IMR-90 (cell line): ENCODE data around the gene TCHP. TPM values are rescaled to one million over a fixed set of nuclear protein-coding genes. Genes with fewer than 3 reads are reported as not detected.

Experiments
- ATAC-seq: fragments of 200-7000 bp; cut with Tn5 transposase; 2 replicates; pipeline ENCODE4 v1.9.1; 2020; ENCODE audit warnings: low read depth, mild to moderate bottlenecking, moderate library complexity
- BruUV-seq: library from RNA; stranded (reverse); fragments of 400-500 nt; replicated peaks from 2 replicates; lab custom pipeline; 2021; lab: Mats Ljungman, UMichigan
- CTCF ChIA-PET: fragments of 300-600 bp; formaldehyde crosslinking; extraction: SDS; loops from one replicate; lab custom pipeline; 2021; ENCODE audit warnings: antibody characterized with exemption; lab: Yijun Ruan, JAX
- POLR2A ChIA-PET: fragments of 300-600 bp; sonication (Branson Sonifier 250); formaldehyde crosslinking; loops from one replicate; lab custom pipeline; 2022; ENCODE audit warnings: antibody characterized with exemption; ENCODE audit not compliant: unreplicated experiment; lab: Charles Lee
- DNase-seq: peaks from one replicate; pipeline ENCODE4 v3.0.0; 2013
- H2AFZ ChIP-seq: replicated peaks from 2 replicates; pipeline ENCODE3; 2013; ENCODE audit warnings: low read length, mild to moderate bottlenecking; ENCODE audit not compliant: poor library complexity
- H2AK5ac ChIP-seq: 2 replicates; pipeline ENCODE4 v1.6.1; 2013; ENCODE audit warnings: low read depth, low read length, inconsistent platforms
- H2AK9ac ChIP-seq: replicated peaks from 2 replicates; pipeline ENCODE3; 2013; ENCODE audit warnings: mild to moderate bottlenecking, low read depth, low read length, moderate library complexity; ENCODE audit not compliant: poor library complexity
- H2BK120ac ChIP-seq: 2 replicates; pipeline ENCODE4 v1.6.1; 2013; ENCODE audit warnings: low read depth, low read length, inconsistent platforms
- H2BK15ac ChIP-seq: 3 replicates; pipeline ENCODE4 v1.6.1; 2013; ENCODE audit warnings: low read depth, low read length, inconsistent platforms
- H2BK20ac ChIP-seq: 2 replicates; pipeline ENCODE4 v1.6.1; 2013; ENCODE audit warnings: low read depth, mild to moderate bottlenecking, inconsistent platforms, low read length, moderate library complexity
- H2BK5ac ChIP-seq: 2 replicates; pipeline ENCODE4 v1.6.1; 2013; ENCODE audit warnings: mild to moderate bottlenecking, low read depth, low read length, inconsistent platforms; ENCODE audit not compliant: poor library complexity, severe bottlenecking
- H3K14ac ChIP-seq: replicated peaks from 2 replicates; pipeline ENCODE4 v1.6.1; 2013; ENCODE audit warnings: low read depth, low read length, inconsistent platforms
- H3K18ac ChIP-seq: 2 replicates; pipeline ENCODE4 v1.6.1; 2013; ENCODE audit warnings: low read depth, low read length, control low read depth
- H3K23ac ChIP-seq: 2 replicates; pipeline ENCODE4 v1.6.1; 2013; ENCODE audit warnings: low read depth, low read length, inconsistent platforms
- H3K27ac ChIP-seq: 2 replicates; pipeline ENCODE4 v1.5.1; 2013; ENCODE audit warnings: mild to moderate bottlenecking, control low read depth, low read length; ENCODE audit not compliant: insufficient read depth
- H3K27me3 ChIP-seq: 2 replicates; pipeline ENCODE4 v1.6.1; 2013; ENCODE audit warnings: low read length; ENCODE audit not compliant: control insufficient read depth, insufficient read depth
- H3K36me3 ChIP-seq: 2 replicates; pipeline ENCODE4 v1.6.1; 2013; ENCODE audit warnings: low read length, mixed read lengths; ENCODE audit not compliant: control insufficient read depth, insufficient read depth
- H3K4ac ChIP-seq: 2 replicates; pipeline ENCODE4 v1.6.1; 2013; ENCODE audit warnings: low read depth, low read length, inconsistent platforms
- H3K4me1 ChIP-seq: 2 replicates; pipeline ENCODE4 v1.6.1; 2013; ENCODE audit warnings: low read length, mixed read lengths; ENCODE audit not compliant: control insufficient read depth, insufficient read depth
- H3K4me2 ChIP-seq: 2 replicates; pipeline ENCODE4 v1.6.1; 2013; ENCODE audit warnings: low read depth, mild to moderate bottlenecking, control low read depth, low read length, moderate library complexity
- H3K4me3 ChIP-seq: 2 replicates; pipeline ENCODE4 v1.5.1; 2013; ENCODE audit warnings: low read depth, mild to moderate bottlenecking, control low read depth, low read length, moderate library complexity; ENCODE audit not compliant: insufficient read depth
- H3K56ac ChIP-seq: 2 replicates; pipeline ENCODE4 v1.6.1; 2013; ENCODE audit warnings: low read length, inconsistent platforms; ENCODE audit not compliant: insufficient read depth; ENCODE audit errors: extremely low read depth
- H3K79me1 ChIP-seq, 2 experiments: 2 replicates each; pipeline ENCODE4 v1.6.1; 2013; ENCODE audit warnings: low read length in 2 of 2, inconsistent platforms in 1 of 2, low read depth in 1 of 2
- H3K9ac ChIP-seq: 2 replicates; pipeline ENCODE4 v1.6.1; 2013; ENCODE audit warnings: low read depth, low read length, control low read depth
- H3K9me1 ChIP-seq: 2 replicates; pipeline ENCODE4 v1.6.1; 2013; ENCODE audit warnings: low read length, inconsistent platforms; ENCODE audit not compliant: insufficient read depth
- H3K9me3 ChIP-seq: 2 replicates; pipeline ENCODE4 v1.6.1; 2013; ENCODE audit warnings: low read length; ENCODE audit not compliant: control insufficient read depth, insufficient read depth
- H4K20me1 ChIP-seq: 2 replicates; pipeline ENCODE4 v1.6.1; 2013; ENCODE audit warnings: low read length, inconsistent platforms; ENCODE audit not compliant: insufficient read depth
- H4K5ac ChIP-seq: 2 replicates; pipeline ENCODE4 v1.6.1; 2013; ENCODE audit warnings: mild to moderate bottlenecking, low read depth, low read length, control low read depth
- H4K8ac ChIP-seq, 2 experiments: 2 replicates each; pipeline ENCODE4 v1.6.1; 2013; ENCODE audit warnings: low read depth in 2 of 2, low read length in 2 of 2, control low read depth in 1 of 2, inconsistent platforms in 1 of 2
- H4K91ac ChIP-seq: 2 replicates; pipeline ENCODE4 v1.6.1; 2013; ENCODE audit warnings: low read depth, low read length, inconsistent platforms; ENCODE audit not compliant: insufficient read depth
- CTCF ChIP-seq: conservative IDR thresholded peaks from 2 replicates; pipeline ENCODE4 v1.5.1; 2012; ENCODE audit warnings: mild to moderate bottlenecking, low read depth, low read length, improper control_type of control experiment
- MAZ ChIP-seq: IDR thresholded peaks from 2 replicates; pipeline ENCODE4 v1.6.1; 2012; ENCODE audit warnings: low read depth, mild to moderate bottlenecking, low read length, improper control_type of control experiment, moderate library complexity, borderline replicate concordance
- MXI1 ChIP-seq: IDR thresholded peaks from 2 replicates; pipeline ENCODE4 v1.6.1; 2012; ENCODE audit warnings: low read depth, mild to moderate bottlenecking, low read length, moderate library complexity, borderline replicate concordance
- RAD21 ChIP-seq: IDR thresholded peaks from 2 replicates; pipeline ENCODE4 v1.6.1; 2012; ENCODE audit warnings: low read length, improper control_type of control experiment
- SMC3 ChIP-seq: fragments of 150-350 bp; IDR thresholded peaks from 2 replicates; pipeline ENCODE4 v1.6.1; 2016; ENCODE audit warnings: low read depth, mild to moderate bottlenecking, antibody characterized with exemption, low read length, moderate library complexity
- USF2 ChIP-seq: fragments of 150-350 bp; IDR thresholded peaks from 2 replicates; pipeline ENCODE4 v1.6.1; 2017; ENCODE audit warnings: mild to moderate bottlenecking, antibody characterized with exemption, low read length, low read depth
- WGBS, 2 experiments: methylation state at CpG; one replicate each; pipeline versions ENCODE4 v1.1.5 to v1.1.7; 2013; ENCODE audit warnings: missing lambda C conversion rate in 2 of 2; ENCODE audit not compliant: insufficient read length in 1 of 2; ENCODE audit errors: extremely low coverage in 2 of 2; 5-methylcytosine and 5-hydroxymethylcytosine counted together
- dilution Hi-C: fragments of 300-500 bp; cut with HindIII; formaldehyde crosslinking; loops from one replicate; pipeline ENCODE4 v1.14.3; 2018; ENCODE audit warnings: low sequenced_read_pairs; ENCODE audit not compliant: unreplicated experiment
- in situ Hi-C: fragments of 300-500 bp; cut with MboI; formaldehyde crosslinking; loops from 3 replicates; pipeline ENCODE4 v1.14.3; 2019; ENCODE audit warnings: low sequenced_read_pairs, inconsistent platforms, mixed read lengths
- intact Hi-C: fragments of 100-400 bp; cut with micrococcal nuclease; formaldehyde crosslinking; loops from 2 replicates; pipeline ENCODE4 v1.10.0; 2022
- polyA plus RNA-seq, 3 experiments: library from polyadenylated mRNA; depleted of rRNA; stranded (reverse); fragments of >200 nt; gene quantifications; 2 replicates each; pipeline ENCODE4 v1.2.3, GENCODE V29; 2012; ENCODE audit warnings: low replicate concordance in 1 of 3
- total RNA-seq: library from RNA; depleted of rRNA; stranded (reverse); fragments of >200 nt; gene quantifications from 2 replicates; pipeline ENCODE4 v1.2.3, GENCODE V29; 2012

The TCHP gene
- total and polyA plus RNA-seq, 2 of the 4 experiments (the other 2 are of a cell fraction): 6.1 to 13.4 TPM

- peaks cover 17% of the 10 kb centered on the region for H3K9me1 ChIP-seq
- peak within 1 kb of the TSS; percentile 97 for H3K4me2 ChIP-seq
- CTCF ChIA-PET: interaction anchor here (0.6 kb wide), 1 partner anchor 28 kb away, joined by 3 read pairs; no protein-coding TSS in a partner anchor
- 1% methylated on average over 28 of the region's 92 CpGs; no CpG with 5 or more reads in 1 of the 2 experiments for WGBS, 2 experiments
- H2BK120ac ChIP-seq: peak within 1 kb of the TSS; percentile 44
- H2AK9ac ChIP-seq: peak within 1 kb of the TSS; percentile 97
- peak within 1 kb of the TSS; percentile 97 for H2AFZ ChIP-seq
- peak within 1 kb of the TSS; percentile 93 for H3K9ac ChIP-seq
- no peaks in the 10 kb centered on the region for H3K9me3 ChIP-seq
- H3K14ac ChIP-seq: peak within 1 kb of the TSS; percentile 78
- H2BK15ac ChIP-seq: peak within 1 kb of the TSS; percentile 87; the same call in 2 of the 3 replicates
- H3K27me3 ChIP-seq: no peaks in the 10 kb centered on the region
- no peaks in the 10 kb centered on the region for H3K36me3 ChIP-seq
- in situ Hi-C loops: no loop called here
- peak; percentile 29; the same call in 1 of the 2 replicates for TF ChIP-seq MAZ
- peak; percentile 60 for TF ChIP-seq SMC3
- TF ChIP-seq MXI1: no peak
- peak; percentile 80 for TF ChIP-seq RAD21
- TF ChIP-seq USF2: no peak
- peak; percentile 89 for TF ChIP-seq CTCF
- peak within 1 kb of the TSS; percentile 9 for H3K18ac ChIP-seq
- ATAC-seq: peak; percentile 99
- H4K91ac ChIP-seq: peak within 1 kb of the TSS; percentile 46
- peak within 1 kb of the TSS; percentile 92 for H2AK5ac ChIP-seq
- peak within 1 kb of the TSS; percentile 80 for H3K4ac ChIP-seq
- H3K4me1 ChIP-seq: peaks cover 10% of the 10 kb centered on the region
- peak within 1 kb of the TSS; percentile 76 for H3K4me3 ChIP-seq
- POLR2A ChIA-PET: no interaction called here
- H3K79me1 ChIP-seq: peaks cover 29 to 50% of the 10 kb centered on the region in 2 experiments
- dilution Hi-C loops: no loop called here
- peak within 1 kb of the TSS; percentile 63 for H2BK5ac ChIP-seq
- BruUV-seq: no TSS peak
- H3K56ac ChIP-seq: peak within 1 kb of the TSS; percentile 59
- intact Hi-C loops: loop anchor here (1.0 kb wide), 2 partner anchors 27 to 75 kb away; no protein-coding TSS in a partner anchor
- peak within 1 kb of the TSS; percentile 60 for H4K5ac ChIP-seq
- H4K8ac ChIP-seq: peak within 1 kb of the TSS; percentile 87 to 97
- peak within 1 kb of the TSS; percentile 71 for H3K27ac ChIP-seq
- 0 out of 2 replicates have a peak within 1 kb of the TSS, but pooled peaks have one; percentile 10 for H2BK20ac ChIP-seq
- H3K23ac ChIP-seq: peak within 1 kb of the TSS; percentile 72
- peak; percentile 63 for DNase-seq
- H4K20me1 ChIP-seq: peaks cover 24% of the 10 kb centered on the region; the same call in 1 of the 2 replicates
These were observed 19.8 kb upstream of the TCHP start, which contains the start of gene GLTP for GRCh38 chr12:109880043-109880931. TSS of gene GLTP (minus strand) at chr12:109880541. CDS start at chr12:109880374, 167 bp downstream.
